Uterus (tissue), 4 donors: ENCODE data around the gene INAFM2. TPM values are rescaled to one million over a fixed set of nuclear protein-coding genes. Genes with fewer than 3 reads are reported as not detected.

ENCODE experiments used
- DNase-seq, 2 donors: peaks; one replicate each; pipeline ENCODE4 v3.0.0-alpha.2; 2019 to 2020
- H3K27ac ChIP-seq, 2 donors: fragments of 200-600 bp; sonication (generic); 1 replicate in 1 of 2; 2 replicates in 1 of 2; pipeline ENCODE4 v1.5.1; 2016 to 2018
- H3K27me3 ChIP-seq, 2 donors: fragments of 200-600 bp; sonication (generic); one replicate each; pipeline ENCODE4 v1.5.1; 2018 to 2019; ENCODE audit warnings: control low read depth in 1 of 2
- H3K36me3 ChIP-seq, 2 donors: fragments of 200-600 bp; sonication (generic); one replicate each; pipeline ENCODE4 v1.5.1; 2019; ENCODE audit warnings: control low read depth in 1 of 2
- H3K4me1 ChIP-seq, 2 donors: fragments of 200-600 bp; sonication (generic); one replicate each; pipeline ENCODE4 v1.5.1; 2018 to 2019; ENCODE audit warnings: control low read depth in 1 of 2
- H3K4me3 ChIP-seq, 2 donors: fragments of 200-600 bp; sonication (generic); 1 replicate in 1 of 2; 2 replicates in 1 of 2; pipeline ENCODE4 v1.5.1; 2018 to 2019; ENCODE audit warnings: mild to moderate bottlenecking in 1 of 2
- H3K9me3 ChIP-seq, 2 donors: fragments of 200-600 bp; sonication (generic); one replicate each; pipeline ENCODE4 v1.5.1; 2019; ENCODE audit warnings: control low read depth in 1 of 2
- POLR2A ChIP-seq, 2 donors: fragments of 450-650 bp; IDR thresholded peaks; one replicate each; pipeline ENCODE4 v1.6.1; 2016; ENCODE audit warnings: antibody characterized with exemption in 2 of 2, mild to moderate bottlenecking in 1 of 2, moderate library complexity in 1 of 2
- intact Hi-C: fragments of 100-400 bp; cut with DNase I; formaldehyde crosslinking; loops from one replicate; pipeline ENCODE4 v1.15.1; 2023; ENCODE audit warnings: low total_unique reads
- total RNA-seq, 4 donors: library from RNA; depleted of rRNA in 3 of 4; stranded (reverse); fragments of >200 nt in 3 of 4; gene quantifications; one replicate each; pipeline versions ENCODE4 v1.1.0 to v1.2.4, GENCODE V29; 2014 to 2023
- TF ChIP-seq, protein P1 (sequence below), 4 experiments: fragments of 200-600 bp in 2 of 4; fragments of 450-650 bp in 2 of 4; sonication (generic) in 2 of 4; IDR thresholded peaks; one replicate each; pipeline ENCODE4 v1.5.1; 2016 to 2019; ENCODE audit warnings: antibody characterized with exemption in 4 of 4, mild to moderate bottlenecking in 2 of 4, moderate library complexity in 1 of 4
- donor health status: DM: yes; HTN: yes; CAD: no.

Gene INAFM2
- total RNA-seq, 4 donors from 2014 or later = 3.2 to 68.1 (median 8.9) TPM

GRCh38 chr15:40309344-40309862 lies 14.1 kb upstream of the INAFM2 start:
- H3K27ac ChIP-seq = no peak overlapping the region
- H3K27me3 ChIP-seq = no peaks in the 10 kb centered on the region
- H3K4me1 ChIP-seq = no peaks in the 10 kb centered on the region
- DNase-seq = no peak
- TF ChIP-seq, protein P1, sequence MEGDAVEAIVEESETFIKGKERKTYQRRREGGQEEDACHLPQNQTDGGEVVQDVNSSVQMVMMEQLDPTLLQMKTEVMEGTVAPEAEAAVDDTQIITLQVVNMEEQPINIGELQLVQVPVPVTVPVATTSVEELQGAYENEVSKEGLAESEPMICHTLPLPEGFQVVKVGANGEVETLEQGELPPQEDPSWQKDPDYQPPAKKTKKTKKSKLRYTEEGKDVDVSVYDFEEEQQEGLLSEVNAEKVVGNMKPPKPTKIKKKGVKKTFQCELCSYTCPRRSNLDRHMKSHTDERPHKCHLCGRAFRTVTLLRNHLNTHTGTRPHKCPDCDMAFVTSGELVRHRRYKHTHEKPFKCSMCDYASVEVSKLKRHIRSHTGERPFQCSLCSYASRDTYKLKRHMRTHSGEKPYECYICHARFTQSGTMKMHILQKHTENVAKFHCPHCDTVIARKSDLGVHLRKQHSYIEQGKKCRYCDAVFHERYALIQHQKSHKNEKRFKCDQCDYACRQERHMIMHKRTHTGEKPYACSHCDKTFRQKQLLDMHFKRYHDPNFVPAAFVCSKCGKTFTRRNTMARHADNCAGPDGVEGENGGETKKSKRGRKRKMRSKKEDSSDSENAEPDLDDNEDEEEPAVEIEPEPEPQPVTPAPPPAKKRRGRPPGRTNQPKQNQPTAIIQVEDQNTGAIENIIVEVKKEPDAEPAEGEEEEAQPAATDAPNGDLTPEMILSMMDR (IDR thresholded peaks at IDR 0.05) = no peak
- no peak for TF ChIP-seq POLR2A (IDR thresholded peaks at IDR 0.05)
- H3K9me3 ChIP-seq = no peaks in the 10 kb centered on the region
- H3K36me3 ChIP-seq = no peaks in the 10 kb centered on the region
- no peak overlapping the region for H3K4me3 ChIP-seq
- intact Hi-C loops = no loop called here

- Histone ChIP-seq H3K27ac (no peak overlapping the region), H3K4me3 (no peak overlapping the region), H3K27me3 (no peaks in the 10 kb centered on the region), H3K9me3 (no peaks in the 10 kb centered on the region), H3K36me3 (no peaks in the 10 kb centered on the region), H3K4me1 (no peaks in the 10 kb centered on the region)
- intact Hi-C loops = no loop called here
- no peak for TF ChIP-seq POLR2A (IDR thresholded peaks at IDR 0.05)
- TF ChIP-seq, protein P1 (IDR thresholded peaks at IDR 0.05) = peak; percentile 30 to 49 (median 42)
- DNase-seq = no peak
Observed at GRCh38 chr15:40310001-40310959, 13.2 kb upstream of the INAFM2 start.

DNA sequence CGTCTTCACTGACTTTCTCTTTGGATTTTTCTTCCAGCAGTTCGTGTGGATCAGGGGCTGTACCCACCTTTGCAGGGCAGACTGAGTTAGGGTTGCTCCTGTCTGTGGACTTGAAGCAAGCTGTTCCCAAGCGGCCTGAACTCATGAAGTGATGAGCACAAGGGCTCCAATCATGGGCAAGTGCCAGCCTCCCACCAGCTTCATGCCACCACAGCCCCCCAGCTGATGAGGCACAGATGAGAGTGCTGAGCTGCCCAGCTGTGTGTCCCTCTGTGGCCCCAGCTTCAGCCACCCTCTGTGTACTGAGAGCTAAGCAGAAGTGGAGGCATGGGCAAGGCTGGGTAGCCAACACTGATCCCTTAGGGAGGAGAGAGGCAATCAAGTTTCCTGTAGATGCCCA lies 12.5 kb upstream of the INAFM2 start:
- H3K4me3 ChIP-seq = no peak overlapping the region
- no peaks in the 10 kb centered on the region for H3K27me3 ChIP-seq
- no peak overlapping the region for H3K27ac ChIP-seq
- no peaks in the 10 kb centered on the region for H3K9me3 ChIP-seq
- intact Hi-C loops = no loop called here
- no peaks in the 10 kb centered on the region for H3K4me1 ChIP-seq
- DNase-seq = no peak
- TF ChIP-seq POLR2A (IDR thresholded peaks at IDR 0.05) = no peak
- H3K36me3 ChIP-seq = no peaks in the 10 kb centered on the region

- intact Hi-C loops = no loop called here
Observed at GRCh38 chr15:40312370-40313158, 10.9 kb upstream of the INAFM2 start.

More at GRCh38 chr15:40312370-40313158, 10.9 kb upstream of the INAFM2 start:
- TF ChIP-seq, protein P1 (IDR thresholded peaks at IDR 0.05) = no peak
- TF ChIP-seq POLR2A (IDR thresholded peaks at IDR 0.05) = no peak
- H3K4me1 ChIP-seq = no peaks in the 10 kb centered on the region
- no peak for DNase-seq
- H3K27me3 ChIP-seq = no peaks in the 10 kb centered on the region
- no peaks in the 10 kb centered on the region for H3K9me3 ChIP-seq
- H3K27ac ChIP-seq = no peak overlapping the region
- H3K4me3 ChIP-seq = no peak overlapping the region
- H3K36me3 ChIP-seq = no peaks in the 10 kb centered on the region
